ENCODE measurements around the gene KIF18B.

KIF18B gene

GRCh38 chr17:44916781-44917241 is 30.8 kb downstream of the KIF18B start:
- no peak for DNase-seq

DNA sequence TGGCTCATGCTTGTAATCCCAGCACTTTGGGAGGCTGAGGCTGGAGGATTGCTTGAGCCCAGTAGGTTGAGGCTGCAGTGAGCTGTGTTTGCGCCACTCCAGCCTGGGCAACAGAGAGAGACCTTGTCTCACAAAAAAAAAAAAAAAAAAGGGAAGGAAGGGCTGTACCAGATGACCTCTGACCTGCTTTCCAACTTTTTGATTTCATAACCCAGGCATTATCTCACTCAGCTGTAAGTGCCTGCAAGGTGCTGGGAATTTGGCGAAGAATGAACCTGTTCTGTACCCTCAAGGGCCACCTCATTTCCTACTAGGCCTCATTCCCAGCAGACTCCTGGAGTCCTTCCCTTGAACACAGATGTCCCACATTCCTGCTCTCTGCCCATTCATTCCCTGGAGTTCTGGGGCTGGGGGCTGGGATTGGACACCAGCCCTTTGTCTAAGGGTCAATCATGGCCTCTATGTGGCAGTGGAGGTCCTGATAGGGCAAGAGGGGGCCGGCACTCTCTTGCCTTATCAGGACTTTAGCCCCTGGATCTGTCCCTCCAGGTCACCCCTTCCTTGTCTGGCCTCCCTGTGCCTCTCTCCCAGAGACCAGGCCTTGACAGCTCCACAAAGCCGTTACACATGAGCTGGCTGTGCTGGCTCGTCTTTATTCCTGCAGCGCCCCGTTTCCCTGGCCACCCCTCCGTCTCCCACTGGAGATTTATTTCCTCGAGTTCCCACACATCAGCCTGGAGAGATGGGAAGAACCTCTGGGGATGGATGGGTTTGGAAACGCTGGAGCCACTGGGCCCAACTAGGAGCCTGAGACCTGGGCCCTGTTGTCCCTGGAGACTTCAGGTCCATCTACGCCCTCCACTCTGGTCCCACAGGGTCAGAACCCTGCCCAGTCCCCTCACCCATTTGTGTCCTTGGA is 31.5 kb downstream of the KIF18B start:
- no peak for DNase-seq

- DNase-seq = no peak
Measured at GRCh38 chr17:44915321-44915726, 32.2 kb downstream of the KIF18B start, which contains the start of gene GFAP. TSS of gene GFAP (minus strand) at chr17:44915500. CDS start at chr17:44915486, 14 bp downstream.

- no peak for DNase-seq
Measured at GRCh38 chr17:44914698-44915271, 32.8 kb downstream of the KIF18B start.

DNA sequence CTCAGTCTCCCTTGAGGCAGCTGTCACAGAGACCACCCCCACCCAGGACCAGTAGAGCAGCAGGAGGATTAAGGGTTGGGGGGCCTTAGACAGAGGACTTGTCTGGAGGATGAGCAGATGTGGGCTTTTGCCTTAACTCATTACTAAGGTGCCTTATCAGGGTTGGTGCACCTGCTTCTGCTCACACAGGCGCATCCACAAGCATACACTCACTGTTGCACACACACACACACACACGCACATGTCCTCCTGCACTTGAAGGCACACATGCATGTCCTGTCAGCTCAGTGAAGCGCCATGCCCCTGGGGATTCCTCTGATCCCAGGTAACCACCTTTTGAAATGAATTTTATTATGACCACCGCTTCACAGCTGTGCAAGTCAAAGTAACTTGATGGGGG is 33.4 kb downstream of the KIF18B start:
- no peak for DNase-seq

- DNase-seq = no peak
Measured at GRCh38 chr17:44913676-44914075, 33.9 kb downstream of the KIF18B start.

- DNase-seq = no peak
Measured at GRCh38 chr17:44912763-44913544, 34.6 kb downstream of the KIF18B start.

DNA sequence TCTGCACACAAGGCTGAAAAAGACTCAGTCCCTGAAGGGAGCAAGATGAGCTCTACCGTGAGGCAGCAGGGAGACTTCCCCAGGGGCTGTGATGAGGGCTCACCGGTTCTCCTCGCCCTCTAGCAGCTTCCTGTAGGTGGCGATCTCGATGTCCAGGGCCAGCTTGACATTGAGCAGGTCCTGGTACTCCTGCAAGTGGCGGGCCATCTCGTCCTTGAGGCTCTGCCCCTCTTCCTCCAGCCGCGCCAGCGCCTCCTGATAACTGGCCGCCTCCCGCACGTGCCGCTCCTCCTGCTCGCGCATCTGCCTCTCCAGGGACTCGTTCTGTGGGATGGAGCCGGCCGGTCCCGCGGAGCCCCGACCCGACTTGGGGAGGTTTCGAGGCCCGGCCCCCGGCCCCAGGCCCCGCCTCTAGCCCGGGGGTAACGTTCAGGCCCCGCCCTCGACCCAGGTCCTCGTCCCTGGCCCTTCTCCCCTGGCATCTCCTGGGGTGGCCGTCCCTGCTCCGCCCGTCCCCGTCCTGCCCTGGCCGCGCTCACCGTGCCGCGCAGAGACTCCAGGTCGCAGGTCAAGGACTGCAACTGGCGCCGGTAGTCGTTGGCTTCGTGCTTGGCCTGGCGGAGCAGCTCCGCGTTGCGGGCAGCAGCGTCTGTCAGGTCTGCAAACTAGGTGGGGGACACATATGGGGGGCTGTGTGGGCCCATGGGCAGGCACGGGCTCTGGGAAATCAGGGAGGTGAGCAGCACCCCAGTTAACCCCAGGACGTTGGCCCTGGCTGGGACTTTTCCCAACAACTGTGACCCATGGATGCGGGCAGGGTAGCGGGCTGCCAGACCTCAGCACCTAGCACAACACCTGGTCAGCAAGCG is 36.2 kb downstream of the KIF18B start:
- no peak for DNase-seq

DNA sequence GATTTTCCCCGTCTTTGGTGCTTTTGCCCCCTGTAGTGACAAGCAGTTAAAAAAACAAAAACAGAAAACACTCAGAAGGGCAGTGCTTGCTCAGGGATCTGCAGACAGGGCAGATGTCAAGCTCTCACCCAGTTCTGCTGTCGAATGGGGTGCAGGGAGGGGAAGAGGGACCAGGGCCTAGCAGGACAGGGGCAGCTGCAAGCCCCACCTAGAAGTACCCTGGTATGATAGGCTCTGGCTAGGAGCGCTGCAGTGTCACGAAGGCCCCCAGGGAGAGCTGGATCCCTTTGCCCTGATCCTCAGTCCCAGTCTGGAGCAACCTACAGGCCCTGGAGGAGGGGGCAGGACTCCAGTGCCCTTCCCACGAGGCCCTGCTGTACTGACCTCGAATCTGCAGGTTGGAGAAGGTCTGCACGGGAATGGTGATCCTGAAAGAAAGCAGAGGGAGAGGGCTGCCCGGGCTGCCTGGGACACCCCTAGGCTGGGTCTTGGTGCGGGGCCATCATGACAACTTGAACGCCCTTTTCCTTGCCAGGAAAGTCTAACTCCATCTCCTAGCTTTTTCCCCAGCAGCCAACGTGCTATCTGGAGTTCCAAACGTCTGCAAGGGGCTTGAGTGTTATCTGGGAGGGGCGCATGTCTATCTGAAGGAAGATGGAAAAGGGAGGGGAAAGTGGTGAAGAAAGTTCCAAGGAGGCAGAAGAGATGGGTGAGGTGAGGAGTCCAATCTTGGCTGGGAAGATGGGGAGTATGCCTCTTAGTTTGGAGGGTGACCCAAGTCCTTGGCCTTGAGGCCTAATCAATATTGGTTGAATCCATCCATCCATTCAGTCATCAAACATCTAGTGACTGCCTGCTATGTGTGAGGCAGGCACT is 37.1 kb downstream of the KIF18B start:
- DNase-seq = no peak

DNA sequence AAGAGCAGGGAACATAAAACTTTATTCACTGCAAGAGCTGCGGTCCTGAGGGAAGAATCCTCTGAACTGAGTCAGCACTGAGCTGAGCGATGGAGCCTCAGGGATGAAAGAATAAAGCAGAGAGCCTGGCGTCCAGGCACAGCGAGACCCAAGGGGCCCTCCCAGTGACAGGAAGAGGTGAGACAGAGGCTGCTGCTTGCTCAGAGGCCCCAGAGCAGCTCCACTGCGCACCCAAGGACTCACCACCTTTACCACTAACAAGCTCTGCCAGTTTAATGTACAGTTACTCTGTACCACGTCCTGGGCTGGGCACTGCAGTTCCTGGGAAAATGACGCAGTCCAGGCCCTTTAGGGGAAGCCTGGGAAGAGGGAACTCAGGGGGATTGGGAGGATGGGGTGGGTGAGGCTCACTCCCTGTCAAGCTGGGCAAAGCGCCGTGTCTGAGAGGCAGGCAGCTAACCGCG is 37.9 kb downstream of the KIF18B start:
- DNase-seq = peak; percentile 16

DNA sequence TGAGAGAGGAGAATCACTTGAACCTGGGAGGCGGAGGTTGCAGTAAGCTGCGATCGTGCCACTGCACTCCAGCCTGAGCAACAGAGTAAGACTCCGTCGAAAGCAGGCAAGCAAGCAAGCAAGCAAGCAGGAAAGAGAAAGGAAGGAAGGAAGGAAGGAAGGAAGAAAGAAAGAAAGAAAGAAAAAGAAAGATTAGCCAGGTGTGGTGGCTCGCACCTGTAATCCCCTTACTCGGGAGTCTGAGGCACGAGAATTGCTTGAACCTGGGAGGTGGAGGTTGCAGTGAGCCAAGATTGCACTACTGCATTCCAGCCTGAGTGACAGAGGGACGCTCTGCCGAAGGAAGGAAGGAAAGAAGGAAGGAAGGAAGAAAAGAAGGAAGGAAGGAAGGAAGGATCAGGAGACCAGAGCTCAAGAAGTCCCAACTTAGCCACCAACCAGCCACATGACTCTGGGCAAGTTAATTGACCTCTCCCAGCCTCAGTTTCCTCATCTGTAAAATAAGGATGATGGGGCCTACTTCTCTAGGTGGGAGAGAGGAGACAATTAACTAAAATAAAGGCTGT is 38.7 kb downstream of the KIF18B start:
- no peak for DNase-seq

GRCh38 chr17:44907729-44908470 is 39.7 kb downstream of the KIF18B start:
- no peak for DNase-seq

DNA sequence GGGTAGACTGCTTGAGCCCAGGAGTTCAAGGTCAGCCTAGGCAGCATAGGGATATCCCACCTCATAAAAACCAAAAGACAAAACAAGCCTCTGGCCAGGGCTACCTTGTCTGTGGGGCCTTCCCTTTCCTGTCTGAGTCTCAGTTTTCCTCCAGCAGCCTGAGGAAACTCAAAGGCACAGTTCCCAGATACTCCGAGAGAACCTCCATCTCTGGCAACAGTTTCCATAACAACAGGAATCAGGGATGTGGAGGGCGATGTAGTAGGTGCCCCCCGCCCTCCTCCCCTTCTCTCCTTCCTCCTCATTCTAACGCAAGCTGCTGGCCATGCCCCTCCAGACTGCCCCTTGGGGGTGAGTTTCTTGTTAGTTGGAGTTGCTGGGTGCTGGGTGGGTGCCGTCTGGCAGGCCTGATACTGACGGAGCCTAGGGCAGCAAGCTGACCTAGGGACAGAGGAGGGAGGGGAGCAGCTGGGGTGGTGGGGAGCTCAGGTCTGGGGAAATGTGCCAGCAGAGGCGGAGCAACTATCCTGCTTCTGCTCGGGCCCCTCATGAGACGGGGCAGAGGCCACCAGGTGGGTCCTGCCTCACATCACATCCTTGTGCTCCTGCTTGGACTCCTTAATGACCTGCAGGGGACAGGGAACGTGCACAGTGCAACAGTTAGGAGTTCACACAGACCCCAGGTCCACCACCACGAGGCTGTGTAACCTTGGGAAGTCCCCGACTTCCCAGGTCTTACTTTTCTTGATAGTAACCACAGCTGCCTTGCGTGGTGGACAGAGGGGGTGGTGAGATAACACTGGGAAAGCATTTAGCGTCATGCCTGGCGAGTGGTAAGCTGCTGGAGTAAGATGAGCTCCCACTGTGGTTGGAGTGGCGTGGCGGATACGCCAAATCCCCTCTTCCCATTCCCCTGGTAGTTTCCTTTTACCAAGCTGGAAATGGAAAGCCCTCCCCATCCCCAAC is 40.5 kb downstream of the KIF18B start:
- DNase-seq = no peak

GRCh38 chr17:44906010-44906646 is 41.4 kb downstream of the KIF18B start:
- peak; percentile 20 for DNase-seq

- DNase-seq = no peak
Measured at GRCh38 chr17:44905006-44906000, 42.3 kb downstream of the KIF18B start.

DNA sequence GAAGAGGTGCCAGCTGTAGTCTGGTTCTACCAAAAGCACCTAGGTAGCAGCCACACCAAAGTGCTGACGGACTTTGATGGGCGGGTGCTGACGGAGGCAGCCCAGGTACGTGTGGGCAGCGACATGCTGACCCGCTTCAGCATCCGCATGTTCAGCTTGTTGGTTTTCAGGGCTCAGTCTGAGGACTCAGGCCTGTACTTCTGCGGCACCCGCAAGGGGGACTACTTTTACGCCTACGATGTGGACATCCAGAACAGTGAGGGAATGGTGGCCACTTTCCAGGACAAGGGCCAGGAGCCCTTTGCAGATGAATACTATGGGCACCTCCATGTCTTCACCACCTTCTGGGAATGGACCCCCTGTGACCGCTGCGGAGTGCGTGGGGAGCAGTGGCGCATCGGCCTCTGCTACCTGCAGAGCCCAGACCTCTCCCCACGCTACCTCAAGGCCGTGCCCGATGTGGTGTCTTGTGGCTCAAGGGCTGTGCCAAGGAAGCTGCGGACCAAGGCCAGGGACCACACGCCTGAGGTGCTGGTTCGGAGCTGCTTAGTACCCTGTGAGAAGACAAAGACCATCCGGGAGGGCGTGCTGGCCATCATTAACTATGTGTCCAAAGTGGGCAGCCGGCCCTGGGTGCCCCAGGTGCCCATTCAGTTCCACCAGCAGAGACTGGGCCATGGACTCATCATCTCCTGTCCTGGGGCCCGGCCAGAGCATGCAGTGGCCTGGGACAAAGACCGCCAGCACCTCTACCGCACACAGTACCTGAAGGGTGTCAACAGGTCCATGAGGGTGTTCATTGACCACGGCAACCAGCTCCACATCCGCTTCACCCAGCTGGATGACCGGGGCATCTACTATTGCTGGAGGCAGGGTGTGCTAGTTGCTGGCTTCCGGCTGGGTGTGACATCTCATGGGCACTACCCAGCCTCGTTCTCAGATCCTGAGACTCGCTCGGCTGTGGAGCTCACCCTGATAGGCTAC is 43.3 kb downstream of the KIF18B start:
- no peak for DNase-seq

All from GOT3 (cell line).